ENCODE data around the gene DNAH6.

DNAH6 gene

GRCh38 chr2:84631985-84632384 is 115.7 kb downstream of the DNAH6 start:
- Histone ChIP-seq H3K27me3 (ENCODE audit: control insufficient read depth, insufficient read depth, low read length) (peaks cover 20% of the 10 kb centered on the region), H3K9me3 (replicated peaks; ENCODE audit: low read length) (no peaks in the 10 kb centered on the region), H3K4me2 (ENCODE audit: low read length) (no peak overlapping the region), H3K4me1 (ENCODE audit: control insufficient read depth, insufficient read depth, low read length) (no peaks in the 10 kb centered on the region), H3K4me3 (ENCODE audit: low read length) (no peak overlapping the region), H3K36me3 (ENCODE audit: insufficient read depth, low read length) (no peaks in the 10 kb centered on the region), H3K9ac (ENCODE audit: low read depth, low read length) (no peak overlapping the region)

- H3K9ac ChIP-seq (ENCODE audit: low read depth, low read length), result no peak overlapping the region
- no peaks in the 10 kb centered on the region for H3K4me1 ChIP-seq (ENCODE audit: control insufficient read depth, insufficient read depth, low read length)
- H3K9me3 ChIP-seq (replicated peaks; ENCODE audit: low read length), result no peaks in the 10 kb centered on the region
- H3K27me3 ChIP-seq (ENCODE audit: control insufficient read depth, insufficient read depth, low read length), result peaks cover 13% of the 10 kb centered on the region
- H3K4me2 ChIP-seq (ENCODE audit: low read length), result no peak overlapping the region
- H3K36me3 ChIP-seq (ENCODE audit: insufficient read depth, low read length), result no peaks in the 10 kb centered on the region
- H3K4me3 ChIP-seq (ENCODE audit: low read length), result no peak overlapping the region
These were observed 120.0 kb downstream of the DNAH6 start for GRCh38 chr2:84636080-84636971.

DNA sequence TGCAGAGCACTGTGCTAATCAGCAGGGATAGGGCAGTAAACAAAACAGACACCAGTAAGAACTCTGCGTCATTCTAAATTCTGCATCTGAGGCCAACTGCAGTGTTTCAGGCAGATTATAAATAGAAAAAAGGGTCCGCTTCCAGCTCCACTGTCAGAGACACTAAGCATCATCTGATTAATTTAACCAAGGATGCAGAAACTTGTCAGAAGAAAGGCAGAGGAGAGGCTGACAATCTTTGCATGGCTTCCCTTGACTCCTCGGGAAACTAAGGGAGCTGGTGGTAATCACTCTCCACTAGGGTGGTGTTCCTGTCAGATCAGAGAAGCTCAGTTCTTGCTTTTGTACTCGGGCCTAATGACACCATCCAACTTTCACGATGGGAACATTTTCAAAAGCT is 123.5 kb downstream of the DNAH6 start:
- Histone ChIP-seq H3K27me3 (ENCODE audit: control insufficient read depth, insufficient read depth, low read length) (peaks cover 26% of the 10 kb centered on the region), H3K9me3 (replicated peaks; ENCODE audit: low read length) (no peaks in the 10 kb centered on the region), H3K4me3 (ENCODE audit: low read length) (no peak overlapping the region), H3K36me3 (ENCODE audit: insufficient read depth, low read length) (no peaks in the 10 kb centered on the region), H3K4me2 (ENCODE audit: low read length) (no peak overlapping the region), H3K9ac (ENCODE audit: low read depth, low read length) (no peak overlapping the region), H3K4me1 (ENCODE audit: control insufficient read depth, insufficient read depth, low read length) (no peaks in the 10 kb centered on the region)

- Histone ChIP-seq H3K36me3 (ENCODE audit: insufficient read depth, low read length) (no peaks in the 10 kb centered on the region), H3K4me3 (ENCODE audit: low read length) (no peak overlapping the region), H3K9me3 (replicated peaks; ENCODE audit: low read length) (no peaks in the 10 kb centered on the region), H3K27me3 (ENCODE audit: control insufficient read depth, insufficient read depth, low read length) (peaks cover 25% of the 10 kb centered on the region), H3K4me1 (ENCODE audit: control insufficient read depth, insufficient read depth, low read length) (no peaks in the 10 kb centered on the region), H3K4me2 (ENCODE audit: low read length) (no peak overlapping the region), H3K9ac (ENCODE audit: low read depth, low read length) (no peak overlapping the region)
These were observed 124.1 kb downstream of the DNAH6 start for GRCh38 chr2:84640411-84640810.

- no peaks in the 10 kb centered on the region for H3K36me3 ChIP-seq (ENCODE audit: insufficient read depth, low read length)
- no peak overlapping the region for H3K4me3 ChIP-seq (ENCODE audit: low read length)
- no peak overlapping the region for H3K9ac ChIP-seq (ENCODE audit: low read depth, low read length)
- H3K4me2 ChIP-seq (ENCODE audit: low read length), result no peak overlapping the region
- H3K27me3 ChIP-seq (ENCODE audit: control insufficient read depth, insufficient read depth, low read length), result peaks cover 25% of the 10 kb centered on the region
- no peaks in the 10 kb centered on the region for H3K9me3 ChIP-seq (replicated peaks; ENCODE audit: low read length)
- H3K4me1 ChIP-seq (ENCODE audit: control insufficient read depth, insufficient read depth, low read length), result no peaks in the 10 kb centered on the region
These were observed 124.7 kb downstream of the DNAH6 start for GRCh38 chr2:84641021-84641420.

DNA sequence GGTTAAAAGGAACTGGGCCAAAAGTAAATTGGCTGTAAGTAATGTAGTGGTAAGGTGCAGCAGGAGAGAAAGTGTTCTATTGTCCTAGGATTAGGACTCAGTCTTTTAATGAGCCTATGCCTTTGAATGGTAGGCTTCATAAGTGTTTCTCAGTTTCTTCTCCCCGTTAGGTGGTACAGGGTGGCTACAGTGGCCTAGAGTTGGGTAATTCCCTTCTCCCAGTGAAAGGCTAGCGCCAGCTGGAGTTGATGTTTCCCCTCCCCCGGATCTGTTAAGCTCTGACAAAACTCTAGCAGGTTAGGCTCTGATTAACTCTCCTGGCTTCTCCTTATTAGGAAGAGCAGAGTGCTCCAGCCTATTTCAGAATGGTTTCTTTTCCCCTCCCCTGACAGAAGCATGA is 127.7 kb downstream of the DNAH6 start:
- Histone ChIP-seq H3K4me1 (ENCODE audit: control insufficient read depth, insufficient read depth, low read length) (no peaks in the 10 kb centered on the region), H3K27me3 (ENCODE audit: control insufficient read depth, insufficient read depth, low read length) (peaks cover 36% of the 10 kb centered on the region), H3K9me3 (replicated peaks; ENCODE audit: low read length) (no peaks in the 10 kb centered on the region), H3K4me3 (ENCODE audit: low read length) (no peak overlapping the region), H3K36me3 (ENCODE audit: insufficient read depth, low read length) (no peaks in the 10 kb centered on the region), H3K4me2 (ENCODE audit: low read length) (no peak overlapping the region), H3K9ac (ENCODE audit: low read depth, low read length) (no peak overlapping the region)

GRCh38 chr2:84646514-84646913 is 130.2 kb downstream of the DNAH6 start:
- Histone ChIP-seq H3K4me1 (ENCODE audit: control insufficient read depth, insufficient read depth, low read length) (no peaks in the 10 kb centered on the region), H3K4me2 (ENCODE audit: low read length) (no peak overlapping the region), H3K9me3 (replicated peaks; ENCODE audit: low read length) (no peaks in the 10 kb centered on the region), H3K36me3 (ENCODE audit: insufficient read depth, low read length) (no peaks in the 10 kb centered on the region), H3K4me3 (ENCODE audit: low read length) (no peak overlapping the region), H3K9ac (ENCODE audit: low read depth, low read length) (no peak overlapping the region), H3K27me3 (ENCODE audit: control insufficient read depth, insufficient read depth, low read length) (peaks cover 28% of the 10 kb centered on the region)

GRCh38 chr2:84647267-84647666 is 131.0 kb downstream of the DNAH6 start:
- H3K9ac ChIP-seq (ENCODE audit: low read depth, low read length), result no peak overlapping the region
- peaks cover 21% of the 10 kb centered on the region for H3K27me3 ChIP-seq (ENCODE audit: control insufficient read depth, insufficient read depth, low read length)
- no peak overlapping the region for H3K4me2 ChIP-seq (ENCODE audit: low read length)
- H3K4me3 ChIP-seq (ENCODE audit: low read length), result no peak overlapping the region
- no peaks in the 10 kb centered on the region for H3K9me3 ChIP-seq (replicated peaks; ENCODE audit: low read length)
- H3K36me3 ChIP-seq (ENCODE audit: insufficient read depth, low read length), result no peaks in the 10 kb centered on the region
- H3K4me1 ChIP-seq (ENCODE audit: control insufficient read depth, insufficient read depth, low read length), result no peaks in the 10 kb centered on the region

- Histone ChIP-seq H3K9me3 (replicated peaks; ENCODE audit: low read length) (no peaks in the 10 kb centered on the region), H3K4me2 (ENCODE audit: low read length) (no peak overlapping the region), H3K9ac (ENCODE audit: low read depth, low read length) (no peak overlapping the region), H3K4me1 (ENCODE audit: control insufficient read depth, insufficient read depth, low read length) (no peaks in the 10 kb centered on the region), H3K36me3 (ENCODE audit: insufficient read depth, low read length) (no peaks in the 10 kb centered on the region), H3K4me3 (ENCODE audit: low read length) (no peak overlapping the region), H3K27me3 (ENCODE audit: control insufficient read depth, insufficient read depth, low read length) (peaks cover 11% of the 10 kb centered on the region)
These were observed 132.8 kb downstream of the DNAH6 start for GRCh38 chr2:84649058-84649457.

DNA sequence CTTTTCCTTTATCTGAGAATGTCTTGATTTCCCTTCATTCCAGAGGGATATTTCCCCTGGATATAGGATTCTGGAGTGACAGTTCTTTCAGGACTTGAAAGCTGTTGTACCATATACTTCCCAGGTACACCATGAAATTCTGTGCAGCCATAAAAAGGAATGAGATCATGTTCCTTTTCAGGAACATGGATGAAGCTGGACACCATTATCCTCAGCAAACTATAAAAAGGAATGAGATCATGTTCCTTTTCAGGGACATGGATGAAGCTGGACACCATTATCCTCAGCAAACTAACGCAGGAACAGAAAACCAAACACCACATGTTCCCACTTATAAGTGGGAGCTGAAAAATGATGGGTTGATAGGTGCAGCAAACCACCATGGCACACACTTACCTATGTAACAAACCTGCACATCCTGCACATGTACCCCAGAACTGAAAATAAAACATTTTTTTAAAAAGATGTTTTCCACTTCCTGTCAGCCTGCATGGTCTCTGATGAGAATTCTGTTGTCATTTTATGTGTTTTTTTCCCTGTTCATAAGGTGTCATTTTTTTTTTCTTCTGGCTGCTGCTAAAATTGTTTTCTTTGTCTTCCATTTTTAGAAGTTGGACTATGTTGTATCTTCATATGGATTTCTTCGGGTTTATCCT is 133.3 kb downstream of the DNAH6 start:
- Histone ChIP-seq H3K4me1 (ENCODE audit: control insufficient read depth, insufficient read depth, low read length) (no peaks in the 10 kb centered on the region), H3K4me3 (ENCODE audit: low read length) (no peak overlapping the region), H3K9me3 (replicated peaks; ENCODE audit: low read length) (no peaks in the 10 kb centered on the region), H3K4me2 (ENCODE audit: low read length) (no peak overlapping the region), H3K9ac (ENCODE audit: low read depth, low read length) (no peak overlapping the region), H3K27me3 (ENCODE audit: control insufficient read depth, insufficient read depth, low read length) (peaks cover 12% of the 10 kb centered on the region), H3K36me3 (ENCODE audit: insufficient read depth, low read length) (no peaks in the 10 kb centered on the region)

DNA sequence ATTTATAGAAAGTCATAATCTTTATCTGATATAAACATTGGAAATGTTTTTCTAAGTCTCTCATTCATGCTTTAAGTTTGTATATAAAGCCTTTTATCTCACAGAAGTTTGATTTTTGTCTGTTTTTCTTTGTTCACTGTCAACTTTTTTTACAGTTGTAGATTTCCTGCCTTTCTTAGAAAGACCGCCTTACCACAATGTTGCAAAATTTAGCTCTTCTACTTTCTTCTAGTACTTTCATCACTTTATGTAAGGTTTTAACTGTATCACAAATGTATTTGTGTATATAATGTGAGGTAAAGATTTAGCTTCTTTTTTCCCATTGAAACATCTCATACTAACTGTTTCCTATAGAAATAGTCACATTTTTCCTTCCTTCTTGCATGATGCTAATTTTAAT is 136.1 kb downstream of the DNAH6 start:
- H3K4me1 ChIP-seq (ENCODE audit: control insufficient read depth, insufficient read depth, low read length), result no peaks in the 10 kb centered on the region
- no peak overlapping the region for H3K4me2 ChIP-seq (ENCODE audit: low read length)
- no peak overlapping the region for H3K4me3 ChIP-seq (ENCODE audit: low read length)
- H3K36me3 ChIP-seq (ENCODE audit: insufficient read depth, low read length), result no peaks in the 10 kb centered on the region
- H3K9me3 ChIP-seq (replicated peaks; ENCODE audit: low read length), result no peaks in the 10 kb centered on the region
- H3K9ac ChIP-seq (ENCODE audit: low read depth, low read length), result no peak overlapping the region
- H3K27me3 ChIP-seq (ENCODE audit: control insufficient read depth, insufficient read depth, low read length), result peaks cover 22% of the 10 kb centered on the region

DNA sequence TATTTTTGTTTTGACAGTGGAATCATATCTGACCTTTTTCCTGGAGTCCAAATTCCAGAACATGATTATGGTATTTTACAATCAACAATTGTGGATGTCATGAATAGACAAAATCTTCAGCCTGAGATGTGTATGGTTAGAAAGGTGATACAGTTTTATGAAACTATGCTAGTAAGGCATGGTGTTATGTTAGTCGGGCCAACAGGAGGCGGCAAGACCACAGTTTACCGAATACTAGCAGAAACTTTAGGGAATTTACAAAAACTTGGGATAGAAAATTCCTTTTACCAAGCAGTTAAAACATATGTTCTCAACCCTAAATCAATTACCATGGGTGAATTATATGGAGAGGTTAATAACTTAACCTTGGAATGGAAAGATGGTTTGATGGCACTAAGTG is 137.0 kb downstream of the DNAH6 start:
- Histone ChIP-seq H3K4me2 (ENCODE audit: low read length) (no peak overlapping the region), H3K4me1 (ENCODE audit: control insufficient read depth, insufficient read depth, low read length) (no peaks in the 10 kb centered on the region), H3K4me3 (ENCODE audit: low read length) (no peak overlapping the region), H3K9ac (ENCODE audit: low read depth, low read length) (no peak overlapping the region), H3K27me3 (ENCODE audit: control insufficient read depth, insufficient read depth, low read length) (peaks cover 22% of the 10 kb centered on the region), H3K36me3 (ENCODE audit: insufficient read depth, low read length) (no peaks in the 10 kb centered on the region), H3K9me3 (replicated peaks; ENCODE audit: low read length) (no peaks in the 10 kb centered on the region)
